Measurements from ENCODE around the gene ADGRD1. TPM values are rescaled to one million over a fixed set of nuclear protein-coding genes. Genes with fewer than 3 reads are reported as not detected.

Gene ADGRD1
- total and polyA plus RNA-seq, 12 donors: 0.87 to 6.0 (median 1.6) TPM

DNA sequence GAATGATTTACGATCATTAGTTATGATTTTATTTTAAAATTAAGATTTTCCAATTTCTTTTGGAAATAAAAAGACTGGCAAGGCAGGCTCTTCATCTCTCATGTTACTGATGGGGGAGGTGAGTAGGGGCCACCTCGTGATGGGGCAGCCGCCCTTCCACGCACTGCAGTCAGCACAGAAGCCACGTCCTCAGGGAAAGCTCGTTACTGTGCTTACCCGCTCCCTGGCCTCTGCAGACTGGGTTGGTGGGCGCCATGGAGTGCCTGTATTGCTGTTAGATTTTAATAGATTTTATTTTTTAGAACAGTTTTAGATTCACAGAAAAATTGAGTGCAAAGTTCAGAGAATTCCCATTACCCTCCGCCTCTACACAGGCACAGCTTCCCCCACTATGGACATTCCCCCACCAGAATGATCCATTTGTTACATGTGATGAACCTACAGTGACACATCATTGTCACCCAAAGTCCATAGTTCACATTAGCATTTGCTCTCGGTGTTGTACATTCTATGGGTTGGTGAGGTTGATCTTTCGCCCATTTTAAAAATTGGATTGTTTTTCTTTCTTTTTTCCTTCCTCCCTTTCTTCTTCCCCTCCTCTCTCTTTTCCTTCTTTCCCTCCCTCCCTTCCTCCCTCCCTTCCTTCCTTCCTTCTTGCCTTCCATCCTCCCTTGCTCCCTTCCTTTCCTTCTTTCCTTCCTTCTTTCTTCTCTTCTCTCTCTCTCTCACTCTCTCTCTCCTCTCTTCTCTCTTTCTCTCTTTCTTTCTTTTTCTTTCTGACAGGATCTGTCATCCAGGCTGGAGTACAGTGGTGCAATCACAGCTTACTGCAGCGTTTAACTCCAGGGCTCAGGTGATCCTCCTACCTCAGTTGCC, 30.7 kb downstream of the ADGRD1 start:
- intact Hi-C loops (cut with DNase I): no loop called here
- no peaks in the 10 kb centered on the region for H3K36me3 ChIP-seq (replicated peaks in 1 of 2)
- H3K27ac ChIP-seq: no peak overlapping the region
- no peak for TF ChIP-seq POLR2A (IDR thresholded peaks at IDR 0.05)
- TF ChIP-seq, protein P1, sequence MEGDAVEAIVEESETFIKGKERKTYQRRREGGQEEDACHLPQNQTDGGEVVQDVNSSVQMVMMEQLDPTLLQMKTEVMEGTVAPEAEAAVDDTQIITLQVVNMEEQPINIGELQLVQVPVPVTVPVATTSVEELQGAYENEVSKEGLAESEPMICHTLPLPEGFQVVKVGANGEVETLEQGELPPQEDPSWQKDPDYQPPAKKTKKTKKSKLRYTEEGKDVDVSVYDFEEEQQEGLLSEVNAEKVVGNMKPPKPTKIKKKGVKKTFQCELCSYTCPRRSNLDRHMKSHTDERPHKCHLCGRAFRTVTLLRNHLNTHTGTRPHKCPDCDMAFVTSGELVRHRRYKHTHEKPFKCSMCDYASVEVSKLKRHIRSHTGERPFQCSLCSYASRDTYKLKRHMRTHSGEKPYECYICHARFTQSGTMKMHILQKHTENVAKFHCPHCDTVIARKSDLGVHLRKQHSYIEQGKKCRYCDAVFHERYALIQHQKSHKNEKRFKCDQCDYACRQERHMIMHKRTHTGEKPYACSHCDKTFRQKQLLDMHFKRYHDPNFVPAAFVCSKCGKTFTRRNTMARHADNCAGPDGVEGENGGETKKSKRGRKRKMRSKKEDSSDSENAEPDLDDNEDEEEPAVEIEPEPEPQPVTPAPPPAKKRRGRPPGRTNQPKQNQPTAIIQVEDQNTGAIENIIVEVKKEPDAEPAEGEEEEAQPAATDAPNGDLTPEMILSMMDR (IDR thresholded peaks at IDR 0.05): no peak
- H3K4me3 ChIP-seq: no peak overlapping the region
- H3K27me3 ChIP-seq: no peaks in the 10 kb centered on the region
- peak in 1 of 7 donors; percentile 11 for DNase-seq
- H3K9me3 ChIP-seq (replicated peaks in 1 of 3): no peaks in the 10 kb centered on the region
- no peaks in the 10 kb centered on the region for H3K4me1 ChIP-seq (replicated peaks in 1 of 2)
- WGBS, 4 donors: 83 to 90% (median 86%) methylated on average over 12 of the region's 12 CpGs

DNA sequence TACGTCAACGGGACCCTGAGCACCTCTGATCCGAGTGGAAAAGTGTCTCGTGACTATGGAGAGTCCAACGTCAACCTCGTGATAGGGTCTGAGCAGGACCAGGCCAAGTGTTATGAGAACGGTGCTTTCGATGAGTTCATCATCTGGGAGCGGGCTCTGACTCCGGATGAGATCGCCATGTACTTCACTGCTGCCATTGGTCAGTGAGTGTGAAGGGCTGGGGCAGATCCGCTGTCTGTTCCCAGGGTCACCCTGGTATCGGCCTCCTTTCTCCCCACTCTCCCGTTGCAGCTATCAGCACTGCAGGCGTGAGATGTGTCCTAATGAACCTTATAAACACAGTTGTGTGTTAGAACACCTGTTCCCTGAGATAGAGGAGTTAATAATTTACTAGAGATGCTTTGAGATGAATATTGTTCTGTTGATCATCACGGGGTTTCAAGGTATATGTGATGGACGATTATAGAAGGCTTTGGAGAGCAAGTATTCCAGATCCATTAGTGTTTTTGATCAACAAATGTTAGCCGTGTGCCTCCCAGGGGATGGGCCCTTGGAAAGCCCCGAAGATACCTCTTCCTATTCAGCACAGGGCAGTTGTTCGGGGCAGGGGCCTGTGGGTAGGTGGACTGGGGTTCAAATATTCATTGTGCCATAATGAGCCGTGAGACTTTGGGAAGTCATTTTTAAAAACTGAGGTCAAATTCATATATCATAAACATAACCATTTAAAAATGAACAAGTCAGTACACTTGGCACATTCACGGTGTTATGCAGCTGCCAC, 33.6 kb downstream of the ADGRD1 start:
- DNase-seq: peak in 1 of 7 donors; percentile 15
- Histone ChIP-seq H3K9me3 (replicated peaks in 1 of 3) (no peaks in the 10 kb centered on the region), H3K4me1 (replicated peaks in 1 of 2) (no peaks in the 10 kb centered on the region), H3K27me3 (no peaks in the 10 kb centered on the region), H3K27ac (no peak overlapping the region), H3K36me3 (replicated peaks in 1 of 2) (no peaks in the 10 kb centered on the region), H3K4me3 (no peak overlapping the region)
- WGBS, 4 donors: 82 to 89% (median 83%) methylated on average over 22 of the region's 22 CpGs
- TF ChIP-seq, protein P1 (IDR thresholded peaks at IDR 0.05): no peak
- no peak for TF ChIP-seq POLR2A (IDR thresholded peaks at IDR 0.05)
- intact Hi-C loops (cut with DNase I): no loop called here

DNA sequence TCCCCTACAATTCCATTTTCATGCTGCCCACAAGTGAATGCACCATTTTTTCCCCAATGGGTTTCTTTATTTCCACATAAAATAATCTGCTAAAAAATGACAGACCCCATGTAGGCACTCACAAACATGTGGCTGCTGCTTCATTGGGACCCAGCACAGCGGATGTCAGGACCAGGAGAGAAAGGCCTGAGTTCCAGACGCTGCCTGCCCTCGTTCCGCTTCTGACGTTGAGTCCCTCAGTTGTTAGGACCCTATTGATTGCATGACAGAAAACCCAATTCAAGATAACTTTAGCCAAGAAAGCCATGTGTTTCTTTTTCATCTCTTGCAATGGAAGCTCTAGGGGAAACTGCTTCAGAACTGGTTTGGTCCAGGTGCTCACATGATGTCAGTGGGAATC, 34.6 kb downstream of the ADGRD1 start:
- Histone ChIP-seq H3K4me1 (replicated peaks in 1 of 2) (no peaks in the 10 kb centered on the region), H3K4me3 (no peak overlapping the region), H3K27ac (no peak overlapping the region), H3K27me3 (no peaks in the 10 kb centered on the region), H3K9me3 (replicated peaks in 1 of 3) (no peaks in the 10 kb centered on the region), H3K36me3 (replicated peaks in 1 of 2) (no peaks in the 10 kb centered on the region)
- intact Hi-C loops (cut with DNase I): no loop called here
- TF ChIP-seq POLR2A (IDR thresholded peaks at IDR 0.05): no peak
- TF ChIP-seq, protein P1 (IDR thresholded peaks at IDR 0.05): no peak
- no peak for DNase-seq
- 91 to 93% (median 93%) methylated on average over 5 of the region's 5 CpGs for WGBS, 4 donors

DNA sequence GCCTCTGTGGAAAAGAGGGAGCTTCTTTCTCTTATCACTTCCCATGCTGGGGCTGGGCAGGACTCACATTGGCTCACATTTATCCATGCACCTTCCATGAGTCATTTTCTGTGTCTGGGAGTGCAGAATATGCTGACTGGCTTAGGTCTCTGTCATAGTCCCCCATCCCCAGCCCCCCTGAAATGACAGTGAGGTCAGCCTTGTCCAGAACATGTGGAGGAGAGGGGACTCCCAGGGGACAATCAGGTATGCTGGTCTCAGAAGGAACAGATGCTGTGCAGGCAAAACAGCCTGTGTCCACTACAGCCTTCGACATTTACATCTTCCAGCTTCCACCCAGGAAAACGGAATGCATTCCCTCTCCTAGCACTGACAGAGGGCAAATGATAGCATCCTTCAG, 35.0 kb downstream of the ADGRD1 start:
- intact Hi-C loops (cut with DNase I): no loop called here
- no peaks in the 10 kb centered on the region for H3K36me3 ChIP-seq (replicated peaks in 1 of 2)
- DNase-seq: peak in 1 of 7 donors; percentile 14
- no peaks in the 10 kb centered on the region for H3K4me1 ChIP-seq (replicated peaks in 1 of 2)
- no peak overlapping the region for H3K4me3 ChIP-seq
- no peaks in the 10 kb centered on the region for H3K9me3 ChIP-seq (replicated peaks in 1 of 3)
- 55 to 71% (median 67%) methylated on average over 2 of the region's 2 CpGs for WGBS, 4 donors
- no peaks in the 10 kb centered on the region for H3K27me3 ChIP-seq
- H3K27ac ChIP-seq: no peak overlapping the region
- TF ChIP-seq POLR2A (IDR thresholded peaks at IDR 0.05): no peak
- TF ChIP-seq, protein P1 (IDR thresholded peaks at IDR 0.05): no peak
